GM19397 (cell line): ENCODE results near the gene RBM6.
"Not testable (repeated sequence)": the region's sequence is repeated elsewhere in the genome, so short reads cannot be mapped to it uniquely, and the experiment has no call there.

Experiments used
- ATAC-seq: cut with Tn5 transposase; IDR thresholded peaks from one replicate; pipeline ENCODE4 v1.9.1; 2021; ENCODE audit warnings: mild to moderate bottlenecking, moderate library complexity; ENCODE audit not compliant: unreplicated experiment

Gene RBM6

GRCh38 chr3:49968346-49968745, 28.4 kb downstream of the RBM6 start:
- ATAC-seq, result no peak

- ATAC-seq, result no peak
These were observed 32.7 kb downstream of the RBM6 start for GRCh38 chr3:49972656-49973055.

- ATAC-seq, result no peak
These were observed 37.0 kb downstream of the RBM6 start for GRCh38 chr3:49976942-49977341.

- no peak for ATAC-seq
These were observed 44.4 kb downstream of the RBM6 start for GRCh38 chr3:49984394-49984793.

GRCh38 chr3:49992326-49992725, 52.4 kb downstream of the RBM6 start:
- ATAC-seq, result no peak

GRCh38 chr3:49994476-49994875, 54.5 kb downstream of the RBM6 start:
- ATAC-seq, result no peak

GRCh38 chr3:49996016-49996415, 56.1 kb downstream of the RBM6 start:
- ATAC-seq, result no peak

GRCh38 chr3:49997862-49998261, 57.9 kb downstream of the RBM6 start:
- no peak for ATAC-seq

GRCh38 chr3:49998326-49998725, 58.4 kb downstream of the RBM6 start:
- no peak for ATAC-seq

GRCh38 chr3:50001511-50001910, 61.6 kb downstream of the RBM6 start:
- no peak for ATAC-seq

GRCh38 chr3:50003216-50003615, 63.3 kb downstream of the RBM6 start:
- ATAC-seq, result no peak

- ATAC-seq, result no peak
These were observed 63.9 kb downstream of the RBM6 start for GRCh38 chr3:50003824-50004223.

- no peak for ATAC-seq
These were observed 69.0 kb downstream of the RBM6 start for GRCh38 chr3:50008931-50009330.

- no peak for ATAC-seq
These were observed 71.0 kb downstream of the RBM6 start for GRCh38 chr3:50010959-50011358.

- ATAC-seq, result no peak
These were observed 76.0 kb downstream of the RBM6 start for GRCh38 chr3:50015918-50016317.

GRCh38 chr3:50028346-50028745, 88.4 kb downstream of the RBM6 start:
- no peak for ATAC-seq

- ATAC-seq, result not testable (repeated sequence)
These were observed 91.3 kb downstream of the RBM6 start for GRCh38 chr3:50031201-50031600.

- ATAC-seq, result no peak
These were observed 105.0 kb downstream of the RBM6 start for GRCh38 chr3:50044976-50045375.

- ATAC-seq, result no peak
These were observed 107.5 kb downstream of the RBM6 start for GRCh38 chr3:50047426-50047825.

GRCh38 chr3:50050361-50050760, 110.4 kb downstream of the RBM6 start:
- ATAC-seq, result no peak

GRCh38 chr3:50057756-50058155, 117.8 kb downstream of the RBM6 start:
- no peak for ATAC-seq

- no peak for ATAC-seq
These were observed 128.2 kb downstream of the RBM6 start for GRCh38 chr3:50068134-50068533.

GRCh38 chr3:50078091-50078490, 138.1 kb downstream of the RBM6 start:
- ATAC-seq, result no peak

- no peak for ATAC-seq
These were observed 138.7 kb downstream of the RBM6 start for GRCh38 chr3:50078622-50079021.
